ENCODE results near the gene MAIP1.
A peak's percentile ranks its signal among the peaks of the same experiment; 100 is the strongest.

MAIP1 gene

GRCh38 chr2:199951023-199951422 is 4.4 kb upstream of the MAIP1 start:
- no peak for DNase-seq

DNA sequence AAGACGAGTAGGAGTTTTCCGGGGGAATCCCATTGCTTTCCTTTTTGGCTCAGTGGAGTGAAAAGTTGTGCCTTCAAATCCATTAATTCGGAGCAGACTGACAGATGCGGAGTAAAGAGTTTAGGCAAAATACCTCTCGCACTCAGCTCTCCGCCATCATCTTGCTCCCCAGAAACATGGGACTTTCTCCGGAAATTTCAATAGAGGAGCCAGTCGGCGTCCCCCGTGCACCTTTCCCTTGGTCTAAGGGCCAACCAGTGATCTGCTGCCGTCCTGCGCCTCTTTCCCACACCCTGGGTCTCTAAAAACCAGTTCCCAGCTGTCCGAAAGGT is 409 bp upstream of the MAIP1 start:
- DNase-seq = no peak

DNA sequence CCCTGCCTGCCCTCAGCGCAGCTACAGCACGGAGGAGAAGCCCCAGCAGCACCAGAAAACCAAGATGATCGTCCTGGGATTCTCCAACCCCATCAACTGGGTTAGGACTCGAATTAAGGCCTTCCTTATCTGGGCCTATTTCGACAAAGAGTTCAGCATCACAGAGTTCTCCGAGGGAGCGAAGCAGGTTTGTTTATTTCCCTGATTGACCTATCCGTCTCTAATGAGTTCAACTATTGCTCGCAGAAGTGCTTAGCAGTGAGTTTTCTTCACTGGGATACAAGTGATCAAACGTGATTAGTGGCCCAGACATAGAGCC is 639 bp downstream of the MAIP1 start:
- no peak for DNase-seq

DNA sequence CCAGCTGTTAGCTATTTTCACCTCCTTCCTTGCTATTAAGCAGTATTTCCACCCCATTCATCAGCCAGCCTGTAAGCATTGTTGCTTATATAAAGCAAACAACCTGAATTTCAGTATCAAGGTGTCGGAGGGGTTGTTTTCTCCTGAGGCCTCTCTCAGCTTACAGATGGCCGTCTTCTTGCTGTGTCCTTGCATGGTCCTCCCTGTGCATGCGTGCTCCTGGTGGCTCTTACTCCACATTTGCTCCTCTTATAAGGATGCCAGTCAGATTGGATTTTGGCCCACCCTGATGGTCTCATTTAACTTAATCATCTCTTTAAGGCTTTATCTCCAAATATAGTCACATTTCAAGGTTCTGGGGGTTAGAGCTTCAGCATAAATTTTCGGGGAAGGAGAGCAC is 2.6 kb downstream of the MAIP1 start:
- no peak for DNase-seq

- DNase-seq = no peak
Observed at GRCh38 chr2:199962203-199962602, 6.8 kb downstream of the MAIP1 start.

- DNase-seq = no peak
Observed at GRCh38 chr2:199966405-199966804, 11.0 kb downstream of the MAIP1 start.

DNA sequence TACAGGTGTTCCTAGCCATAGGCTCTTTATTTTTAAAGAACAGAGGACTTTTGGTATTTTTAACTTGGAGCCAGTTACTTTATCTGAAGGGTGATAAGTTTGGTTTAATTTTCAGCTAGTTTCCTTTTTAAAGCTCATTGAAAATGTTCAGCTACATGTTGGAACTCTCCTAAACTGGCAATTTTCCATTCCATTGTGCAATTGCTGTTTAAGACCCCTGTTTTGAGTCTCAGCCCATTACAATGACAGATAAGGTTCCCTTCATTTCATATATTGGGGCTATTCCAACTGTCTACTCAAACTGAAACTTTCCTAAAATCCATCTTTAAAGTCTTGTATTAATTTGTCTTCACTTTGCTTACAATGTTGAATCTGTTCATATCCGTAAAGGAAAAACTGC is 11.6 kb downstream of the MAIP1 start:
- DNase-seq = no peak

GRCh38 chr2:199968126-199968525 is 12.7 kb downstream of the MAIP1 start:
- DNase-seq = no peak

GRCh38 chr2:199972088-199972626 is 16.8 kb downstream of the MAIP1 start:
- DNase-seq = no peak

DNA sequence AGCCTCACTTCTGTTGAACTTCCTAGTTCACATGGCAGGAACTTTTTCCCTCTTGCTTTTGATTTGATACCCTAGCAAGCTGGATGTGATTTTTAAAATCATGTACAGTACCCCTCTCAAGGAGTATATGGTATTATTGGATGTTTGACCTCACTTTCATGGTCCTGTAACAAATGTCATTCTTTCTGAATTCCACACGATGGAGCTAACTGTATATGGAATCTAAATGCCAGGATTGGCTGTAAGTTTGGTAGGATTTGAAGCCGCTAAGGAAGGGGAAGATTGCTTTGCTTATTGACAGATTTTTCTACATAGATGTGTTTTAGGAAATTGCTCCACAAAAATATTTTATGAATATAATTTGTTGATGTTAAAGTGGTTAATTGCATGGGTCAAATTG is 18.3 kb downstream of the MAIP1 start:
- no peak for DNase-seq

GRCh38 chr2:199975273-199975895 is 20.0 kb downstream of the MAIP1 start:
- DNase-seq = no peak

DNA sequence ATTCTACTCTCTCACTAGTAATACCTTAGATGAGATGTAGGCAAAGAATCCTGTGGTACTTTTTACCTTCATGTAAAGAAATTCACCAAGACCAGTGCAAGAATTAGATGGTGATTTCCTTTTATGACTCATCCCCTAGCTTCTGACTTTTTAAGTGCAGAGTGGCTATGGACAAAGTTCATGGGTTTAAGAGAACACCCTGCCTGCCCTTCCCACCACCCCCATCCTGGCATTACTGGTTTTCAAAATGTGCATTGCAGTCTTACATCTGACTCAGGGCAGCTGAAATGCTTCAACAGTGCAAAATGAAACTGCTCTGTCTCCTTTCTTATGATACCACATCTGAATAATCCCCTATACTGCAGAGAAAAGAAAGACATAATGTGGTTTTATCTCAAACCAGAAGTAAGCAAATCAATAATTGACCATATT is 22.6 kb downstream of the MAIP1 start:
- no peak for DNase-seq

DNA sequence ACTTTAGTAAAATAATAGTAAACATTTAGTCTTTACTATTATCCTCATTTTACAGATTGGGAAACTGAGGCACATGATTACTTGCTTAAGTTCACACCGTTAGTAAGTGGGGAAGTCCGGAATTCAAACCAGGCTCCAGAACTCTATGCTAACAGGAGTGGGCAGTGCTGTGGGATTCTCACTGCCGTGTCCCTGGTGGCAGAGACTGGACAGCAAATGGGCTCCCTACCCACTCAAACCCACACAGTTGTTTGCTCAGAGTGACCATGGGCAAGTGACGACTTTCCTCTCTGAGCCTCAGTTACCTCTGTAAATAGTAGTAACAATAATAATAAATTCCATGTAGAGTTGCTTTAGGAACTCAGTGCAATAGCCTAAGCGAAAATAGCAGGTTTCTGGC is 24.0 kb downstream of the MAIP1 start:
- no peak for DNase-seq

DNA sequence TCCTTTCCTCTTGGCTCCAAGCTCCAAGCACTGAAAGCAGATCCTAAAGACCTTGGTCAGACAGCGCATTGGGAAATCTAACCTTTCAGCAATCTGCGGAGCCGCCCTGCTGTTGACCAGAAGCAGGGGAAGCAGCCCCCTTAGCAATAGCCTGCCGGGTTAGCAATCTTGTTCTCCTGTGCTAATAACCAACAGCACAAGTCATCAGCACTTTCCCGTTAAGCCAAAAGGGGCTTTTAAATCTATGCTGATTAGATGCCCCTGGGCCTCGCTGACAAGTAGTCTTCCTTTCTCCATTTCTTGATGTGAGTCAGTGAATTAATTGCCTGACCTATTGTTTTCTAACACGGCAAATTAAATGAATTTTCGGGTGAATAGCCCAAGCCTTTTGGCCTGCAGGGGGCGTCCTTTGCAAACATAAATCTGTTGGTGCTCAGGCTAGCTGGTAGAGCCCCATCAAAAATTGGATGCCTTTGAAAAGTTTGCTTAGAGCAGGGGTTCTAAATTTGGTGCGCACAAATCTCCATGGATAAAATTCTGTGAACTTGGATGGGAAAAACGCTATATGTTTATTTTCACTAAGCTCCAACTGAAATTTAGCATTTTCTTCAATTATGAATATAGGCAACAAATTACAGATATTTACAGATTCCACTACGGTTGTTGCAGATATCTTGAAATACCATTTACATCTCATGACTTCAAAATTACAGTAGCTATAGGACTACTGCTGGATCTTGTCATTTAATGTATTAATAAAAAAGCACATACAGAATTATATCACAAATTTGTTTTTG is 24.6 kb downstream of the MAIP1 start:
- DNase-seq = no peak

DNA sequence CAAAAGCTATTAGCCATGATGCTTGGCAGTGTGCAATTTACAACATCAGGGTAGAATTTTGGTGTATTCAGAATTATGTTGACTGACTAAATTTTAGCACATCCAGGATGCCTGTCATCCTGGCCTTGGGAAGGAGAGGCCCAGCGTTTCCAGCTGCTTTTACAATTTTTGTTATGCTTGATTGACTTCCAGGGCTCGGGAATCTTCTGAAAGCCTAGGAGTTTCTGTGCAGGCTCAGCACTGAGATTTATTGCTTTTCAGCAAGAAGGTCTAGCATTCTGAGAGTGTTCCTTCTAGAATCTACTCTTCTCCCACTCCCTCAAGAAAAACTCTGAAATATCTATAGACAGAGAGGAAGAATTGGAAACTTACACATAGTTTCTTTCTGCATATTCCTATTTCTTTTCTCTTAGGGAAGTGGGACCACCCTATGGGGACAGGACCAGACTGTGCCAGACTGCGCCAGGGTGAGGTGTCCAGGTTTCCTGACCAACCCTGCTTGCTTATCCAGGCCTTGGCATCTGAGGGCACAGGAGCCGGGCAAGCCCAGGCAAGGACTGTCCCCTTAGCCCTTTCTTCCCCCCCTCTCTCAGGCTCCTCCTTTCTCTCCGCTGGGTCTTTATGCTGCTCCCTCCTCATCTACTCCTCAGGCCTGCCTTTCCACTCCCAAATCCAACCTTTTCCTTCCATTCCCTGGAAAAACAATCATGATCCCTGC is 26.9 kb downstream of the MAIP1 start:
- DNase-seq = no peak

GRCh38 chr2:199983534-199983933 is 28.2 kb downstream of the MAIP1 start:
- DNase-seq = no peak

GRCh38 chr2:199984159-199984558 is 28.8 kb downstream of the MAIP1 start:
- DNase-seq = no peak

DNA sequence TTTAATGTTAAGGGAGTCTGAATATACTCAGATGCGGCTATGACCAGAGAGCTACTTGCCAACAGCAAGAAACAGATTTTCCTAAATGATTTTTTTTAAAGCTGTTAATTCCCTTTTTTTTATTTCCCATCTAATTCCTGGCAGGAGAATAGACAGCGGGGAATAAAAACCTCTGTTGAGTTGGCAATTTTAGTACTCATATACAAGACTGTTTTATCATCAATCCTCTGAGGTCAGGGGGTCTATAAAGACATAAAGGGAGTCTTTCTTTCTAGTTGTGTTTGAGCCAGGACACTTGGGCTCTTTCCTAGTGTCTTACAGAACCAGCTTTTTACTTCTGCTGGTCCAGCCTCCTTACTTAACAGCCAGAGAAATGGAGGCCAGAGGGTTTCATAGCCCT is 29.4 kb downstream of the MAIP1 start:
- no peak for DNase-seq

GRCh38 chr2:199985625-199986207 is 30.3 kb downstream of the MAIP1 start:
- peak; percentile 25 for DNase-seq

GRCh38 chr2:199987586-199987985 is 32.2 kb downstream of the MAIP1 start:
- no peak for DNase-seq

DNA sequence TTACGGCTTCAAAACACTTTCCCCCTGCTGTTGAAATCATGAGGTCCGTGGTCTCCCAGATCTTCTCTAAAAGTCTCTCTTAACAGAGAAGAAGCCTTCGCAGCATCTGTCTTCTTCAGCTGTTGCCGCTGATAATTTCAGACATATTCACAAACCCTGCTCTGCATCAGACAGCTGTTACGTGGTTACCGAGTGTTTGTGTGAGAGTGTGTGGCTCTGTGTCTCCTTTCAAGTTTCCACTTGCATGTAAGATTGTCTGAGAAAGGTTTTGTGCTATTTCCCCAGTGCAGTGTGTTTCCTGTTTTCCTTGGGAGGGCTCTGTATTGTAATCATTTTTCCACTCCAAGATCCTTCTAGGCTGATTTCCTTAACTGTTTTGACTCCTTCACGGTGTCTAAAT is 32.8 kb downstream of the MAIP1 start:
- DNase-seq = no peak

DNA sequence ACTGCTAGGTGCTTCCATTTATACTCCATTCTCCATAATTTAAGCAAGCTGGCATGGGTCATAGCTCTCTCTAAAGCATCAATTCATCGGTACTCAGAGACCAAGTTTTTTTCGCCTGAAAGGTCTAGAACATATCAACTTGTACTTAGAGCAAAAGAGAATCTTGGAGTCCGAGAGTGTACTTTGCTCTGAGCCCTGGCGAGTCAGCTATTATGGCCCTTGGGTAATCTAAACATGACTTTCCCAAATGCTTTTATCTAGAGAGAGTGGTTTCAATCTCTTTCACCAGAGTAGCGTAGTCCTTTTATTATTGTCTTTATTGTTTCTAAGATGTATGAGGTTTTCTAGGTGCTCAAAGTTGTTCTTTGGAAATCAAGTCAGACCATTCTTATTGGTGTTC is 34.4 kb downstream of the MAIP1 start:
- no peak for DNase-seq

DNA sequence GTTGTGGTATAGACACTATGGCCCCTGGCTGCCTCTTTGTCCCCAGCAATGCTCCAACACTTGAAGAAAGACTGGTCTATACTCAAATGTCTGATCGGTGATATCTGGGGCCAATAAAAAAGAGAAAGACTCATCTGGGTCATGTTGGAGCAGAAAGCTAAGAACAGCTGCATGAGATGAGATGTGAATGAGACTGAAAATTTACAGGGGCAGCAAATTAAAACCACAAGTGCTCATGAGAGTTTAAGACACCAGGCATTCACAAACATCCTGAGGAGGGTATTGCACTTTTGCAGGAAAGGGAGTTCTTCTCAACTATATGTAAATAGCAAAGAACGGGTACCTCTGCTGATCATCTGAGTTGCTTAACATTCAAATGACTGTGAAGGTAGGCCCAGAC is 36.3 kb downstream of the MAIP1 start:
- no peak for DNase-seq

GRCh38 chr2:199992296-199992695 is 36.9 kb downstream of the MAIP1 start:
- no peak for DNase-seq
